GM11168 (cell line): ENCODE results near the gene BEGAIN.

Experiments
- in situ Hi-C: fragments of 300-500 bp; cut with MboI; formaldehyde crosslinking; loops from one replicate; pipeline ENCODE4 v1.12.0; 2022; ENCODE audit warnings: low sequenced_read_pairs; ENCODE audit not compliant: unreplicated experiment

The BEGAIN gene

DNA sequence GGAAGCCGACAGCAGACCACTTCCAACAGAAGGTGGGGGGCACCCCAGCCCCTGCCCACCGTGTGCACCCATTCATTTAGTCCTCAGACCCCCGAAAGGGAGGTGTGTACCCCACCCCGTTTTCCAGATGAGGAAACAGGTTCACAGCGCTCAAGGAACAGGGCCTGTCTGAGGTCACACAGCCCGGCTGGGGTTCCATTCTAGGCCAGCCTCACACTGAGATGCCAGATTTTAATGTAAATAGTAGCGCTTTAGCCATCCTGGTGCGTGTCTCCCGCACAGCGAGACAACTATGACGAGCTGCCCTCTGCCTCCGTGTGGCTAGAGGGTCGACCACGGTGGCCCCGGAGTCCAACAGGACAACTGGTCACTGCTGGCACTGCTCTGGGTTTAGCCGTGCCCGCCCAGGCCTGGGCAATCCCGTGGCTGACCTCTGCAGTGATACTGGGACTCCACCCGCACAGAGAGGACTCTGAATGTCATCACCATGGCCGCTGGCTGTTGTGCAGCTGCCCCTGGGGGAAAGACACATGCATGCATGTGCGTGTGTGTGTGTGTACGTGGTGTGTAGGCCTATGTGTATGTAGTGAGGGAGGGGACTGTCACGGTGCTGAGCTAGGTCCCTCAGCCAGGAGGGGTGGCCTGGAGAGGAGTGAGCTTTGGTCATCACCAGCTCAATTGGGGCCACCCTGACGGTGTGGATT is 31.6 kb downstream of the BEGAIN start:
- in situ Hi-C loops = no loop called here

DNA sequence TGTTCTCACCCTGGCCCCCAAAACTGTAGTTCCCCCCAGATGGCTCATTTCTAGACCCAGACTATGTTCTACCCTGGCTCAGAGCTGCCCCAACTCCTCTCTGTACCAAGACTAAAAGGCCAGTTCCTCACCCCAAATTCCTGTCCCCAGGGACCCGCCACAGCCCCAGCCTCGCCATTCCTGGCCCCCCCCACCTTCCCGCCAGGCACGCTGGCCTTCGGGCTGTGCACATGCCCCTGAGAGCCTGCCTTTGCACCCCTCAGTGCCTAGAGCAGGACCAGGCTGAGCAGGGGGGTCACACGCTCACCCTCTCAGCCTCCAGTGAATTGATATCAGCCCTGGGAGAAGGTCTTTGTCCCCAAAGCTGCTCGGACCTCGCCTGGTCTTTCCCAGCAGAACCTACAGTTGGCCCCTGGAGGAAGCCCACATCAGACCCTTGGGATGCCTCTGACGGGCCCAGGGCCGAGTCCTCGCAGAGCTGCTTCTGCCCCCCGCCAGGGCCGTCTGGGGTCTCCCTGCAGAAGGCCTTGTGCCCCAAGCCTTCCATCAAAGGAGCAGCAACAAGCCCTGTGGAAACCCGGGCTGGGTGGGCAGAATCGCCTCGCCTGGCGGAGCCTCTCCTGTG is 32.4 kb downstream of the BEGAIN start:
- in situ Hi-C loops = no loop called here

DNA sequence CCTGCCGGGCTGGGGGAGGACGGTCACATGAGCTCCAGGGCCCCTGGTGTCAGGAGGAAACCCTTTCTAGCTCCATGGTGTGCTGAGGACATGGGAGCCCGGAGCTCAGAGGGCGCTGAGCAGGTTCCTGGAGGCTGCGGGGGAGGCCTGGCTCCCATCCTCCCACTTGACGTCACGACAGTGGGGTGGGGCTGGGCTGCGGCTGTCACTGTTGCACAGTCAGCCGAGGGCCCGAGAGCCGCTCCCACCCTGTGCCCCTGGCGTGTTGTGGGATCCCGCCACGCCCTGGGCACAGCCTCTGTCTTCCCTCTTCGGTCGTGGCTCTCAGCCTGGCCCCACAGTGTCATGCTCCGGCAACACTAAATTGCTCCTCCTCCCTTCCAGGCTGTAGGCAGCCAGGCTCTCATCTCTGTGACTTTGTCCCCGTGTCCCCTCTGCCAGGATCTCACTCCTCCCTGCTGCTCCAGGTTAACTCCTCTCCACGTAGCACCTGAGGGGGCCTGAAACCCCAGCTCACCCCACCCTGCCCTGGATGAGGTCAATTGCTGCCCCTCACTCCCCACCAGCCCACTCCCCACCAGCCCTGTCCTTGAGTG is 33.0 kb downstream of the BEGAIN start:
- in situ Hi-C loops = no loop called here

DNA sequence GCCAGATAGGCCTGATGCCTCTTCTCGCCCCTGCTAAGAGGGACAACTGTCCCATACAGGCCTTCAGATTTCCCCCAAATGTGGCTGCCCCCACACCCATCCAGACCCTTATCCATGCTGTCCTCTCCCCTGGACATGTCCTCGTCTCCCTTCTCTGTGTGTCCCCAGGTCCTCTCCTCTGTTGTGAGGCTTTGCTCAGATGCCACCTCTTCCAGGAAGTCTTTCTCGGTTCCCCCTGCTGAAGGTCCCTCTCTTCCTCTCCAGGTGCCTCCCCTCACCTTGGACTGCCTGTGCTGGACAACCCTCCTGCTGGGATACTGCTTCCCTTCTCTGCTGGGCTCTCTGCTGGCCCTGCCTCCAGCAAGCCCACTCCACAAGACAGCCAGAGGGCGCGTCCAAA is 33.7 kb downstream of the BEGAIN start:
- in situ Hi-C loops = no loop called here

DNA sequence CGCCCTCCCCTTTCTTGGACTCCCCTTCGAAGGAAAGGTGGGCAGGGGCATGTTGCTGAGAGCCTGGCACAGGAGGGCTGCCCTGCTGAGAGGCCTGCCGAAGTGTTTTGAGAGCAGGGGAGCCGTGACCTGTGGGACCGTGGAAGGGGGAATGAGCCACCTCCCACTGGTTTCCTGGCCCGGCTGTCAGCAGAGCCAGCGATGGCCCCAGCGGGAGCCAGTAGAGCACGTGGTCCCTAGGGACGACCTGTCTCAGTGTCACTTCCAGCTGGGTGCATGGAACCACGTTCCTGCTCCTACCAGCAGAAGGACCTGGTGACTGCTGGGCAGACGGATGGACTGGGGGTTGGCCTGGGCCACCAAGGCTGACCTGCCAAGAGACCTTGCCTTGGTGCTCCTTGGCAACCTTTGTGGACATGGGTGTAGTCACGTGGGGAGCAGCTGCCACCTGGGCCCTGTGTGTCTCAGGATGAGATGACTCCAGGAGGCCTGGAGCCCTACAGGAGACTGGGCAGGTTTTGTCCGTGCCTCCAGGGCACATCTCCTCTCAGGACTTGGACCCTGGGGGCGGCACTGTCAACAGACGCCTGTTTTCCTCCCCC is 34.6 kb downstream of the BEGAIN start:
- in situ Hi-C loops = no loop called here

DNA sequence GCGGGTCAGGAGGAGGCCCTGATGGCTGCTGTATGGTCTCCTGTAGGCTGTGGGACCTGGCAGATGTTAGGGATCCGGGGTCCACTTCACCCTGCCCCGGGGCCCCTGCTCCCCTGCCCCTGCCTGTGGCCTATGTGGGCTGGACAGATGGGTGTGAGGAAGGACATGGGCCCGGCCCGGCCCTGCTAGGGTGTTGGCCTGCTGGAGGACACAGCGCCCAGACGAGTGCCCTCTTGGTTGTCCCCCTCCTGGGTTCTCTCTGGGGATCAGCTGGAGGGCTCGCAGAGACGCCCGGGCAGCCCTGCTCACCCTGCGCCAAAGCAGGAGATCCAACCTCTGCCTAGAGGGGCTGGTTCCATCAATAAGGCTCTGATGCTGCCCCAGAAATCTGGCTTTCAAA is 36.2 kb downstream of the BEGAIN start:
- in situ Hi-C loops = no loop called here

DNA sequence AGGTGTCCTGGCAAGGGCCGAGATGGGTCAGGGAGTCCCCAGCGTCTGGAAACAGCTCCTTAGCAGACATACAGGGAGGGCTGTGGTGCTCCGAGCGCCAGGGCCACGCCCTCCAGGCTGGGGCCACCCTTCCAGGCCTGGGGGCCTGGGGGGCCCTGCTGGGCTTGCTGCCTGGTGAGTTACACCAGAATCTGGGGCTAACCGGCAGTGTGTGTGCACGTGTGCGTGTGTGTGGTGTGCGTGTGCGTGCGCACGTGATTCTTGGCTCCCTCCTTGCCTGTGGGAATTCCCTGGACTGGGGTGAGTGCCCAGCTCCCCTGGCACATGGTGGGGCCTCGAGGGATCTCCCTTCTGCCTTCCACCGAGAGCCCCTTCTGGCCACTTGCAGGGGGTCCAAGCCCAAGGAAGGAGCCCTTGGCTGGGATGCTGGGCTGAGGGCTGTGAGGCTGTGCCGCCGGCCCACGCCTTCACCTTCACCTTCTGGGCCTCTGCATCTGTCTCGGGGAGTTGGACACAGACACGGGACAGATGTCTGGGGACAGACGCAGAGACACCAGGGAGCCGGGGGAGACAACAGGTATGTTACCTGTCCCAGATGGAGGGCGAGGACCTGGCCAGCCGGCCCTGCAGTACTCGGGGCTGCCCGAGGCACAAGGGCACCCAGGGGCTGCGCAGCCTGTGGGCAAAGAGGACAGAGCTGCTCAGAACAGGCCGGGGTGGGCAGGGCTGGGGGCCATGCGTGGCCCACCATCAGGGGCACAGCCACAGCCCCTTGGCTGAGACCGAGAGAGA is 37.2 kb downstream of the BEGAIN start:
- in situ Hi-C loops = no loop called here

DNA sequence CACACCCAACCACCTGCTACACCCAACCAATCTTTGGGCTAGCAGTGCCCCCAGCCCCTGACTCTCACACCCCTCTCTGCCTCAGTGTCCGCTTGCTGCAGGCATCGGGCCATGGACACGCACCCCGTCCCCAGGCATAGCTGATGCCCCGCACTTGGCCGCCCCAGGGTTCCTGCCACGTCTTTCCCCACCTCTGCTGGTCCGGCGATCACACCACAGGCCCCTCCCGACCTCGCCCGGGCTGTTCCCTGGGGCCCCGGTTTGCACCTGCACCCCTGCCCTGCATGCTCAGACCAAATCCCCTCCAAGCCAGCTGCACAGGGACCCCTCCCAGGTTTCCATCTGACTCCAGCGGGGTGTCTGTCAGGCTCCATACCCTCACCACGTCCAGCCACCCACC is 38.3 kb downstream of the BEGAIN start:
- in situ Hi-C loops = no loop called here

DNA sequence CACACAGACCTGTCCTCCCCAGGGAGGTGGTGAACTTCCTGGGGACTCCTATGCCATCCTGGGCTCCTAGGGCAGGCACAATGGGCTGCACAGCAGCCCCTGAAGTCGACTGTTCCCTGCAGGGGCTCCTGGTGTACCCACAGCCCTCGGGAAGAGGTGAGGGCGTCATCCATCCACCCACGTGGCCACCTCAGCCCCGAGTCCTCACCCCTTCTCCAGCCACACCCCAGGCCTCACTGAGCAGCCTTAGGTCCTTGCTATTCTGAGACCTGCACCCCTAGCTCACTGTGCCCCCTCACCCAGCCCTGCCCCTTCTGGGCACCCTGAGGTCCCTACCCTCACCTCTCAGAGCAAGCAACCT is 38.9 kb downstream of the BEGAIN start:
- in situ Hi-C loops = no loop called here

DNA sequence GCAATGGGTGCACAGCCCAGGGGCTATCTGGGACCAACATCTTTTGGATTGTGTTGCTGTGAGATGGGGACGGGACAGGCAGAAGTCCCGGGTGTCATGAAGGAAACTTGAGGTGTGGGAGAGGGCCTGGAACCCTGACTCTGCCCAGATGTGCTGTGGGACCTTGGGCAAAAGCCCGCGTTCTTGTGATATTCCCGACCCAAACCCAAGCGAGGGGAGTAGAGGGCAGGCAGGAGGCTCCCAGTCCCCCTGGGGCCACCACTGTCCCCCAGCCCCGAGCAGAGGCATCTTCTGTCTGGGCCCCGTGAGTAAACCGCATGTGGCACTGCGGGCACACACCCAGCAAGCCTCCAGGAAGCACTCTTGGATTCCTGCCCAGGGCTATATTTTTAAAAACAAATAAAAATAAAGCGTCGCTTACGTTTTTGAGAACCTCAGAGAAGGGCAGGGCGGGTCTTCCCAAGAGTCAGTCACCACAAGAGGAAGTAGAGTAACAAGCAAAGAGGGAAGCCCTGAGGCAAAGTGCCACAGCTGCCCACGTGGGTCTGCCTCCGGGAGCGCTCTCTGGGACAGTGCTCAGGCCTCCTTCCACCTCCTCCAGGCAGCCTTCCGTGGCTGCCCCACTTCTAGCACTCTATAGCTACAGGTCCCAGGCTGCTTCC is 39.5 kb downstream of the BEGAIN start:
- in situ Hi-C loops = no loop called here

DNA sequence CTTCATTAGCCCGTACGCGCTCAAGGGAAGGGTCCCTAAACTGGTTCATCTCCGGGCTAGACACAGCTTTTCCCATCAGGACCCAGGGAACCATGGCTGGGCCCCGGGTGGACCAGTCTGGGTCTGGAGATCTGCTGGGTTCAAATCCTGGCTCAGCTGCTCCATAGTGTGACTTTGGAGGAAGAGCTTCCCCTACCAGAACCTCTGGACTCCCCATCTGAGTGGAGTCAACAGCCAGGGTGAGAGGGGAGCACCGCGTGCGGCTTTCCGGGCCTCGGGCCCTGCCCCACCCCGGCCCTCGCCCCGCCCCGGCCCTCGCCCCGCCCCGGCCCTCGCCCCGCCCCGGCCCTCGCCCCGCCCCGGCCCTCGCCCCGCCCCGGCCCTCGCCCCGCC is 41.2 kb downstream of the BEGAIN start:
- in situ Hi-C loops = no loop called here

DNA sequence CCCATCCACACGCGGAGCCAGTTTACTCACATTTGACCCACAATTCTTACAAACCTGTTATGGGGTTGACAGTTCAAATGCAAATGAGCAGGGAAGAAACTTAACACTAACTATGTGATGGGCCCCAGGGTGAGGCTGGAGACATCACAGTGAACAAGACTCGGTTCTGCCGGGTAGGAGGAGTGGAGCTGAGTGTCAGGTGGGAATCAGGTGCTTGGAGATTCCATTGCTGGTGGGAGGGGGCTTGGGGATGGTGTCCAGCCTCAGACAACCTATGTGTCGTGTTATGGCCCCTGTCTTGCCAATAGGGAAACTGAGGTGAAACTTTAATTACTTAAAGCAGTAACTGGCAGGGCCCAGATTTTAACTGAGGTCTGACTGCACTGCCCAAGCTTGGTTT is 41.9 kb downstream of the BEGAIN start:
- in situ Hi-C loops = no loop called here

DNA sequence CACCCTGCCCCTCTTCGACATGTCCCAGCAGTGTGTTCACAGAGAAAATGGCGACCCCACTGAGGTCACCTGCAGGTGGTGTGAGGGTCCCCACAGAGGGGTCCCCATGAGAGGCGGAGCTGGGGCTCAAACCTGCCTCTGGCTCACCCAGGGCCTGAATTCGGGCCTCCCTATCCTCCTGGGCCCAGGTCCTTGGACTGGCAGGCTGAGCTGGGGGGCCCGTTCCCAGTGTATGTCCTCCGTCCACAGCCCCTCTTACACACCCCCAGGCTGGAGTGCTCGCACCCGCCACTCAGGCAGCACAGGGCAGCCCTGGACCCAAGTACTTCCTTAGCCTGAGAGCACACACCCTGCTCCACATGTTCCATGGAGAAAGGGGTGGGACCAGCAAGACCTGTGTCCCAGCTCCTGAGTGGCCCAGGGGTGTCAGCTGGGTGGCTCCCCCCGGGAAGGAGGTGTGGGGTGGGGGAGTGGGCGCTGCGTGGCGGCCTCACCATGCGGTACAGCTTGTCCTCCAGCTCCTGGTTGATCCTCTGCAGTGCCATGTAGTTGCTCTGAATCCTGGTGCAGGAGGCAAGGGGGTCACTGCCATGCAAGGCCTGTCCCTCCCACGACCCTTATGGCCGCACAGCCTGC is 42.6 kb downstream of the BEGAIN start:
- in situ Hi-C loops = no loop called here

DNA sequence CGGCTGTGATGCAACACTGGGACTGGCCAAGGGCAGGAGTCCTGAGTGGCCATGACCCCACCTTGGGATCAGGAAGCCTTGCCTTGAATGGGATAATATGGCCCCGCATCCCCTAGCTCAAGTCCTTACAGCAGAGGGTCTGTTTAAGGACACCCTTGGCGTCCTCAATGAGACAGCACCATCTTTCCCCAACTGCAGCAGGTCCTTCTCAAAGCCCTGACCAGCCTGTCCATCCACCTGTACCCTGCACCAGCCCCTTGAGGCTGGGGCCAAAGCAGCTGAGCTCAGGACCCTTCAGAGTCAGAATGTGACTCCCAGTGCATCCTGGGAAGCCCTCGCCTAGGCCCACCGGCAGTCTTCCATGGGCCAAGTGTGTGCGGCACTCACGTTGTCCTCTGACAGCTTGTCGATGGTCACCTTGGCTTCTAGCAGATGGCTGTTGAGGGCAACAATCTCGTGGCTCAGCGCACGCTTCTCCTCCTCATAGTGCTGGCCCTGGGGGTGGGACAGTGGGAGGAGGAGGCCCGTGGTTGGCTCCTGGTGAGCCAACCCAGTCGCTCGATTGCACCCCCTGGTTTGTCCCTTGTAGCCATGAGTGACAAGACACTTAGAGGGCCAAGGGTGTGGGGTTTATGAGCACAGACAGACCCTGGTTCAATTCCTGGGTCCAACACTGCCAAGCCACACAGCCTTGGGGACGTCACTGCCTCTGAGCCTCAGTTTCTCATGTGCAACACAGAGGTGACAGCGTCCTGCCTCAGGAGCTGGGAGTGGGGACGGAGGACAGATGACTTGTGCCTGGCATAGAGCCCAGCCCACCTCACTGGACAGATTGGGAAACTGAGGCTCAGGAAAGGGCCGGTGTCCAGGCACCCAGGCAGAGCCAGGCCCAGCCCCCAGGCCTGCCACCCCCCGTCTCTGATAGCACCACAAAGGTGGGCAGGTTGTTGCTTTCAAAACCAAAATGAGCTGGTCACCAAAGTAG is 43.5 kb downstream of the BEGAIN start:
- in situ Hi-C loops = no loop called here

DNA sequence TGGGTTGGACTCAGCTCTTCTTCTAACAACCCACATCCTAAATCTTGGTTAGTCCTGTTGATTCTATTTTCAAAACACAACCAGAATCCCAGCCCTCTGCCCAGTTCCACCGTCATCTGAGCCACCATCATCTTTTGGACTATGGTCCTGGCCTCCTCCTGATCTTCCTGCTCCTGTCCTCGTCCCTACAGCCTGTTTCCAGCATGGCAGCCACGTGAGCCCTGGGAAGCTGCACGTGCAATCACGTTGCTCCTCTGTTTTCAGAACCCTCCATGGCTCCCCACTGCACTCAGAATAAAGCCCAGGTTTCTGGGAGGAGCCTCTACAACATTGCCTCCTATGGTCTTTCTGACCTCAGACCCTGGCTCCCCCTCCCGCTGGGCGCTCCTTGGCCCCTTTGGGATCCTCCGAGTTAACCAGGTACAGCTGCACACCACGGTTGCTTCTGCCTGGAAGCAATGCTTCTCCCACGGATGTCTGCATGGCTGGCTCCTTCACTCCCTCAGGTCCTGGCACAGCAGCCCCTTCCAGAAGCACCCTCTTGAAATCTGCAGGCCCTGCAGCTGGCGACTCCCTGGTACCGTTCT is 44.5 kb downstream of the BEGAIN start:
- in situ Hi-C loops = no loop called here

DNA sequence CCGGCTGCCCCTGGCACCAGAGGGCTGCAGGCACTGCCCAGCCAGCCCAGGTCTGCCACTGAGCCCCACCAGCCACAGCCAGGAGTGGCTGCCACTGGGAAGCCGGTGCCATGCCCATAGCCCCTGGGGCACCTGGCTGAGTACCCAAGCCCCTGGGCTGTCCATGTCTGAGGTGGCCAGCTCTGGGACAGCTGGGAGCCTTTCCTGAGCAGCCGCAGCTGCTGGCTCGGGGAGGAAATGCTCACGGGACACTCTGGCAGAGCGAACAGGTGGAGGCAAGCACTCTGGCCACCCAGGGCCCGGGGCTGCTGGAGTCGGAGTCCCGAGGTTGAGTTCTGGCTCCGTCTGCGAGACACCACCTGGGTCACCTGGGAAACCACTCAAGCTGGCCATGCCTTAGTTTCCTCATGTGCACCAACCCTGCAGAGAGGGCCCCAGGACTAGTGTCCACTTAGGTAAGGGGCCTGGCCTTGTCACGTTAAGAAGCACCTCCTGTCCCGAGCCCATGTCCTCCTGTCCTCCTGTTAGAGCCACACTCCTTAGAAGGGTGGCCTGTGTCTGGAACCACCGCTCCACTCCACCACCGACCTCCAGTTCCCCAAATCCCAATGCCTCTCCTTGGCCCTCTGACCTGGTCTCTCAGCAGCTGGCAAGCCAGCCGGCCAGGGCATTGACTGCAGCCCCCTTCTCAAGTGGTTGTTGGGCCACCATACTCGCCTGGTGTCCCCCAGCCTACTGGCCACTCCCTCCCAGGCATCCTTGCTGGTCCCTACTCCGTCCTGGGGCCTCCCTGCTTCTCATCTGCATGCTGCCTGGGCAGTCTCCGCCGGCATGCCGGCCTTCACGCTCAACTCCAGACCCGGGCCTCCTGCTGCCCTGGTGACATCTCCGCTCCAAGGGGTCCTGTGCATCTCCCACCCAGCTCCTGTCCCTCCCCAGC is 45.3 kb downstream of the BEGAIN start:
- in situ Hi-C loops = no loop called here

DNA sequence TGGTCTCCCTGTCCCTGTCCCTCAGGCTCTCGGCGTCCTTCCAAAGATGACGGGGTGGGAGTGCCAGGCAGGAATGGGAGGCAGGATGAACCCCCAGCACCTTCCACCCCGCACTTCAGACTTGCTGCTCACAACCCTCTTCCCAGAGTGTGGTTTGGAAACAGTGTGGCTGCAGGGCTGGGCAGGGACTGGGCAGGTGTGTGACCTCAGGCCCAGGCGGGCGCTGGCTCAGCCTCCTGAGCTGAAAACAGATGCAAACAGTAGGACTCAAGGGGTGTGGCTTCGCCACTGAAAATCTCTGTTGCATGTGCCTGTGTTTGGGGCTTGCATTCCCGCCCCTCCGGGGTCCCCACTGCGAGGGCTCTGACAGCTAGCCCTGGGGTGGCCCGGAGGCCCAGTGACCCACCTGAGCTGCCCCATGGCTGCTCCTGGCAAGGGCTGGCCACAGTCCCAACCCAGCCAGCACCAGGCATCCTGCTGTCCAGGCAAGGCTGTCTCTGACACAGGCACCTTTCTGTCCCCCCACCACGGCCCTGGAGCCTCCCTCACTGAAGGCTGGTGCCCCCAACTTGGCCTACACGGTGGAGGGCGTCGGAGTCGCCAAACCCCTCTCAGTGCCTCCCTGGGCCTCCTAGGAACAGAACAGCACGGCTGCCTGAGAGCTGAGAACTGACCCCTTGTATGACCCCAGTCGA is 46.1 kb downstream of the BEGAIN start:
- in situ Hi-C loops = no loop called here
